ENCODE results near the gene NFIB.

The NFIB gene

DNA sequence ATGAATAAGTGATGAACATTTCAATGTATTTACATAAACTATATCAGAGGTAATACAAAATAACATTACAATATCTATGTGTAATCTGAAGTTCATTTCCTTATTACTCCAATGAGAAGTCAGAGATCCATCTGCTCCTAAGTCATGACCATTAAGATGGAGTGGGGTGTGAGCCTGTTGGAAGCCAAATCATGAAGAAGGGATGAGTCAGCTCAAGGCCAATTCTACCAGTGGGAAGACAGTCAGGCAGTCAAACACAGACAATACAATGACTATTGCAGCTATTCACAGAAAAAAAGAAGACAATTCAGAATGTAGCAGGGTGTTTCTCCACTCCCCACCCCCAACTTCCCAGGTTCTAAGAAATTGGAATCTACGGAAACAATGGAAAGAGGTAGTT, 155.0 kb downstream of the NFIB start:
- no peak for FAIRE-seq
- DNase-seq (ENCODE audit: low spot score), result no peak

- FAIRE-seq (no peak), DNase-seq (ENCODE audit: low spot score) (no peak)
These were observed 155.7 kb downstream of the NFIB start for GRCh38 chr9:14158136-14158813.

- no peak for FAIRE-seq
These were observed 156.8 kb downstream of the NFIB start for GRCh38 chr9:14157191-14157590.

DNA sequence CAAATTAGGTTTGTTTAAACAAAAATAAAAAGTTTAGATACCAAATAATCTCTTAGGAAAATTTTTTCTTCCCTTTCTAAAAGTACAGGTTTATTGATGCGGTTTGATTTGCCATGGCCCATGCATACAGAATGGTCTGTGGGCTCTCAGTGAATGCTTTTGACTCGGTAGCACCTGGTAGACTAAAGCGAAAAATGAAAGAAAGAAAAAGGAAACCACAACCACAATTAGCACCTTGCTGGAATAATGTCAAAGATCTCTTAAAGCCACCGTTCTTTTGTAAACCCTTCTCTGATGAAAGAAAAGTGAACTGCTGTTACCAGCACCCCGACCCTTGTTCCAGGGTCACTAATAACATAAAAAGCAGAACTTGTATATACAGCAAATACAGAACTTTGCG, 157.9 kb downstream of the NFIB start:
- FAIRE-seq, result no peak
- DNase-seq (ENCODE audit: low spot score), result no peak

More at GRCh38 chr9:14157191-14157590, 156.8 kb downstream of the NFIB start:
- no peak for DNase-seq (ENCODE audit: low spot score)

DNA sequence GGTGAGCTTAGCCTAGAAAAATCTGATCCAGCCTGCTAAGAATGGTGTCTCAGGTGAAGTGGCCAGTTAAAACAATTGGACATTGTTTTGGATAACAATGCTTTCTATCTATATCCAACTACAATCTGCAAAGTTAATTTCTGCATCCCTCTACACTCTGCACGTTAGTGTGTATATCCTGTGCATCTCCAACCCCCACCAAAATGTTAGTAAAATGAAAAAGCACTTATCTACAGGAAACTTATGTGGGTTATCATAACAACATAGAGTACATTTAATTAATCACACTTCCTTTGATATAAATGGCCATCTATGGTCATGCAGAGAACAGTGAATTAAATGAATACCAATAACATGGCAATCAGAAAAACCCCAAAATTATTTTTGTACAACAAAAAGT, 158.7 kb downstream of the NFIB start:
- DNase-seq (ENCODE audit: low spot score) (no peak), FAIRE-seq (no peak)

DNA sequence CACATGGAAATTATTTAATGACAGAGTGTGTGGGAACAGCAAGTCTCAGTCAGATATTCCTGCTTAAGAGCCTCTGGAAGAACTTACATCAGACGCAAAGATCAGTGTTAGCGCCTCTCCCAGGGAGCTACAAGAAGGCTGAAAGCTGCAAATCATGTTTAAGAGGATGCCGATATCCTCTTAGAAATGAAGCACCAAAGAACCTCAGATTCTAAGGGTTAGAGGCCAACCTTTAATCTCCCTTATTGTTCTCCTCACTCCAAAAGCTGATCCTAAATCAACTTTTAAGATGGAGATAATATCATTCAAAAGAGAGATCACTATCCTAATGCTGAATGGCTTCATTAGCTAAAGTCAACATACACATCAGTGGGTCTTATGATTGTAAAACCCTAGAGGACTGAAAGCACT, 160.6 kb downstream of the NFIB start:
- no peak for DNase-seq (ENCODE audit: low spot score)

GRCh38 chr9:14151451-14151850, 162.5 kb downstream of the NFIB start:
- FAIRE-seq (no peak), DNase-seq (ENCODE audit: low spot score) (no peak)

More for the DNA sequence above, 160.6 kb downstream of the NFIB start:
- FAIRE-seq, result no peak

- FAIRE-seq, result no peak
- DNase-seq (ENCODE audit: low spot score), result no peak
These were observed 165.3 kb downstream of the NFIB start for GRCh38 chr9:14148501-14149103.

DNA sequence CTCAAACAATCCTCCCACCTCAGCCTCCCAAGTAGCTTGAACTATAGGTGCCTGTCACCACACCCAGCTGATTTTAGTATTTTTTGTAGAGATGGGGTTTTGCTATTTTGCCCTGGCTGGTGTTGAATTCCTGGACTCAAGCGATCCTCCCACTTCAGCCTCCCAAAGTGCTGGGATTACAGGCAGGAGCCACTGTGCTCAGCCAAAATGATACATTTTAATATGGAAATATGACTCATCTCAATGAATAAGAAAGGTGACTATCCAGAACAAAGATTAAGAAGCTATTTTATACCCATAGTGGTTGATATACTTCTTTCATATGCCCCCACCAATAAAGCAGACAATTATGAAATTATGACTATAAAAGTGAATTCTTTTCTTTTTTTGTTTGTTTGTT, 166.2 kb downstream of the NFIB start:
- DNase-seq (ENCODE audit: low spot score) (no peak), FAIRE-seq (no peak)

DNA sequence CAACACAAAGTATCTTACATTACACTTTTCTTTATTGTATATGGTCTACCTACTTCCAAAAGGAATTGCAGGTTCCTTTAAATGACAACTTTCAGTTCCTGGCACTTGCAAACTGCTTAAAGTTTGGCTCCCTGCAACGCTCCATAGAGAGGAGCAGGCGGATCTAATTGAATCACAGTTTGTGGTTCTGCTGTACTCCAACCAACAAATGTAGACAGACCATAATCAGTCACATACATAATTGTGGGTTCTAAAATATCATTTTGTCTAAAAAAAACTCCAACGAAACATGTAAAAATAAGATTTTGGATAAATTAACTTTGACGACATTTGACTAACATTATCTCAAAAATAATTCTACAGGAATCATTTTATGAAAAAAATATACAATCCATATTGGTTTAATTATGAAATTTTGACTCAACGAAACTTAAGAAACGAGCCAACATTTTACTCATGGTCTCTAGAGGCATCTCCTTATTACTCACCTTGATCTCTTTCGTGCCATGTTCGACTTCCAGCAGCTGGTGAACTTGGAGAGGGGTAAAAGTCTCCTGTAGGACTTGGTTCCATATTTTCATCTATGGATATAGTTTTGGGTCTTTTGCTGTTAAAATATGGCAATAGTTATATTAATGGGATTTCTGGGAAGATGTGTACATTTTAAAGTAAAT, 167.6 kb downstream of the NFIB start:
- DNase-seq (ENCODE audit: low spot score), result no peak
- no peak for FAIRE-seq

- DNase-seq (ENCODE audit: low spot score) (no peak), FAIRE-seq (no peak)
These were observed 169.7 kb downstream of the NFIB start for GRCh38 chr9:14144215-14144614.

GRCh38 chr9:14141699-14142098, 172.2 kb downstream of the NFIB start:
- FAIRE-seq, result no peak
- no peak for DNase-seq (ENCODE audit: low spot score)

DNA sequence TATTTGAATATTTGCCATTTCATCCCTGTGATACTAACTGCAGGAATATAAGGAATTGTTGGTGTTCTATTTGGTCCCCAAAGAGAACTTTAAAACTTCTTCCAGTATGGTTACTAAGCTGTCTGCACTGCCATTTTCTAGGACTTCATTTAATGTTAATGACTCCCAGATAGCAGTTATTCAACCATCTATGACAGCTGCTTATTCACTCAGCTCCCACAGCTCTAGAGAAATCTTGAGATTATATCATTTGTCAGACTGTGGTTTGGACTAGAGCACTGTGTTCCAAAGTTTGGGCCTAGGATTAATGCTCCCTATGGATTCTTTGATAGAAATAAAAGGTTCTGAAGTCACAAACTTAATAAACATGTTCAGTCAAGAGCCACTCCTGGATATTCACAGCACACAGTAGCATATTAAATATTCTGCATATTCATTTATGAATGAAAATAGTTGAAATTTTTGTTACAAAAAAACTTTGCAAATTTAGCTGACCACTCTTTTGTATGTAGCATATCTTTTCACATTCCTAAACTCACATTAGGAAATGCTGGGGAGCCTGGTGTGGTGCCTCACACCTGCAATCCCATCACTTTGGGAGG, 173.7 kb downstream of the NFIB start:
- FAIRE-seq (no peak), DNase-seq (ENCODE audit: low spot score) (no peak)

GRCh38 chr9:14139287-14139686, 174.7 kb downstream of the NFIB start:
- DNase-seq (ENCODE audit: low spot score), result no peak
- FAIRE-seq, result no peak

- DNase-seq (ENCODE audit: low spot score) (no peak), FAIRE-seq (no peak)
These were observed 177.1 kb downstream of the NFIB start for GRCh38 chr9:14136646-14137370.

GRCh38 chr9:14136047-14136635, 177.8 kb downstream of the NFIB start:
- DNase-seq (ENCODE audit: low spot score) (no peak), FAIRE-seq (no peak)

DNA sequence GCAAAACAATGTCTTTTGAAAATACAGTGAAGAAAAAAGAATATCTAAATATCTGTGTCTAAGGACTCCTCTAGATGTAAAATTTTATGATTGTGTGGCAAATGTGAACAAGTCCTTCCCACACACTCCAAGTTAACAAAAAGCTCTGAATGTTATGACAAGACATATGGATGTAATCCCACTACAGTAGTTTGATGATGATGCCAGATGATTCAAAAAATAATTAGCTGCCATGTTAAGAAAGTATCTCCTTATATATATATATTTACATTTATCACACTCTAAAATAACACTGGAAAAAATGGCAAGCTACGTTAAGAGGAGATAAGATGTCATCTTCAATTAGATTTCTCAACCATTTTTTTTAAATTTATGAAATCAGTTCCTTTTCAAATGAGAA, 178.5 kb downstream of the NFIB start:
- no peak for DNase-seq (ENCODE audit: low spot score)
- FAIRE-seq, result no peak

- no peak for FAIRE-seq
These were observed 180.5 kb downstream of the NFIB start for GRCh38 chr9:14133394-14133793.

DNA sequence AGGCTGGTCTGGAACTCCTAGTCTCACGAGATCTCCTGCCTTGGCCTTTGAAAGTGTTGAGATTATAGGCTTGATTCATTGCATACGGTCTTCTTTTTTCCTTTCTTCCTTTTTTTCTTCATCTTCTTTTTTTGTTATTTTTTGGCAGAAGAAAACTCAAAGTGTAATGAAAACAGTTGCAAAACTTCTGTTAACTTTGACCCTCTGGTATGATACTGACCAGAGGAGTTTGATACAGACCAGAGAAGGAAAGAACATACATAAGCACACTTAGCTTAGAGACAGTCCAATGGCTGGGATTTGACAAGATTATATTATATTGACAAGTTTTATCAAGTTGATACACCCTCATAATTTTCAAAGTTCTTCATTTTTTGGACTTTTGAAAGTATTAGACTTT, 181.2 kb downstream of the NFIB start:
- DNase-seq (ENCODE audit: low spot score) (no peak), FAIRE-seq (no peak)

More at GRCh38 chr9:14133394-14133793, 180.5 kb downstream of the NFIB start:
- DNase-seq (ENCODE audit: low spot score), result no peak

DNA sequence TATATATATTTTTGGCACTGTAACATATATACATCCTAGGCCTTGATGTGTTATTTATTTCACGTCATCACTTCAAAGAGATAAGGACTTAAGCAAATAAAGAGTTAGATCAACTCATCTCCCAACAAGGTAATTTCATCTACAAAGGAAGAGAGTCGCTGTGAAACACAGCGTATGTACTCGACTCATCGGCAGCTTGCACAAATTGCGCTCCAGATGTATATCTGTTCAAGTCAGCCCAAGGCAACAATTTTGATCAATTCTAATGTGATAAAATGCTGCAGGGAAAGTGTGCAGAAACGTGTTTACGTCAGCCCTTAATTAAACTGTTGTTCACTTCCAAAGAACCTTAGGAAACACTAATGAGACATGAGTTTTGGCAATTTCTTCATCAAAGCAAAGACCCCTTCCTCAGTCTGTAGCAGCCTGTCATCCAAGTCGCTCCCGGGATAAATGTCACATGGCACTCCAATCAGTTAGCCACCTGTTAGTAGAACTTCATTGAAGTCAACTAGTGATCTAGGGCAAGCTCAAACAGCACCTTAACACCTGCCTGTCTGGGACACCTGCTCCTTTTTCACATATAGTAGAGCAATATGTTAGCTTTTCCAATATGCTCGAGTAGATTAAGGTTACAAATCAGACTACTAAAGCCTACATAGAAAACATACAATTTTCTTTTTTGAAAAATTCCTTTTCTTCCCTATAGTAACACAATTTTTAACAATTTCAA, 182.4 kb downstream of the NFIB start:
- no peak for FAIRE-seq
- no peak for DNase-seq (ENCODE audit: low spot score)

- FAIRE-seq (no peak), DNase-seq (ENCODE audit: low spot score) (no peak)
These were observed 186.3 kb downstream of the NFIB start for GRCh38 chr9:14127656-14128055.

All from urothelium cell line (cell line).